H1 (cell line): ENCODE measurements around the gene INF2. TPM values are rescaled to one million over a fixed set of nuclear protein-coding genes. Genes with fewer than 3 reads are reported as not detected.

Source experiments
- CTCF ChIA-PET: fragments of 300-600 bp; sonication (Branson Sonifier 250); formaldehyde crosslinking; loops from one replicate; lab custom pipeline; 2021; ENCODE audit not compliant: partially characterized antibody; lab: Charles Lee
- POLR2A ChIA-PET: fragments of 300-600 bp; sonication (Branson Sonifier 250); formaldehyde crosslinking; loops from one replicate; lab custom pipeline; 2021; ENCODE audit warnings: inconsistent platforms; ENCODE audit not compliant: partially characterized antibody; lab: Charles Lee
- DNase-seq, 2 experiments: peaks; one replicate each; pipeline versions ENCODE4 v3.0.0 to v3.0.0-alpha.2; 2010 to 2022; ENCODE audit warnings: low spot score in 2 of 2, low read depth in 1 of 2, mixed read lengths in 1 of 2
- FAIRE-seq: peaks from 2 replicates; lab custom pipeline; 2011; peaks lifted over from hg19 to GRCh38; lab: Jason Lieb, UNC
- H2AFZ ChIP-seq: 2 replicates; pipeline ENCODE4 v1.8.1; 2012; ENCODE audit warnings: low read length, inconsistent platforms
- H2AK5ac ChIP-seq: 2 replicates; pipeline ENCODE4 v1.6.1; 2013; ENCODE audit warnings: low read depth, low read length
- H2BK120ac ChIP-seq: replicated peaks from 2 replicates; pipeline ENCODE3; 2013; ENCODE audit warnings: low read depth, low read length, inconsistent platforms
- H2BK12ac ChIP-seq: 2 replicates; pipeline ENCODE4 v1.6.1; 2013; ENCODE audit warnings: low read depth, low read length
- H2BK15ac ChIP-seq: 2 replicates; pipeline ENCODE4 v1.6.1; 2013; ENCODE audit warnings: low read length
- H2BK20ac ChIP-seq: 2 replicates; pipeline ENCODE4 v1.6.1; 2013; ENCODE audit warnings: low read length
- H2BK5ac ChIP-seq: 2 replicates; pipeline ENCODE4 v1.6.1; 2013; ENCODE audit warnings: low read depth, low read length
- H3K14ac ChIP-seq: 2 replicates; pipeline ENCODE4 v1.6.1; 2013; ENCODE audit warnings: inconsistent platforms; ENCODE audit not compliant: insufficient read length
- H3K18ac ChIP-seq: 2 replicates; pipeline ENCODE4 v1.6.1; 2013; ENCODE audit warnings: low read length; ENCODE audit errors: extremely low read depth
- H3K23ac ChIP-seq: 2 replicates; pipeline ENCODE4 v1.6.1; 2013; ENCODE audit warnings: inconsistent platforms; ENCODE audit not compliant: insufficient read length
- H3K23me2 ChIP-seq: 2 replicates; pipeline ENCODE4 v1.6.1; 2013; ENCODE audit warnings: low read depth, low read length
- H3K27ac ChIP-seq: 2 replicates; pipeline ENCODE4 v1.6.1; 2011; ENCODE audit warnings: low read depth, low read length, inconsistent platforms
- H3K27me3 ChIP-seq, 4 experiments: replicated peaks in 1 of 4; 1 replicate in 1 of 4; 2 replicates in 3 of 4; pipeline versions ENCODE4 v1.6.1 to v1.8.1; 2011 to 2013; ENCODE audit warnings: low read length in 3 of 4, mild to moderate bottlenecking in 3 of 4, inconsistent platforms in 2 of 4, mixed read lengths in 2 of 4, moderate library complexity in 1 of 4; ENCODE audit not compliant: control insufficient read depth in 3 of 4, insufficient read depth in 3 of 4; ENCODE audit errors: extremely low read depth in 1 of 4
- H3K36me3 ChIP-seq, 4 experiments: 2 replicates each; pipeline versions ENCODE4 v1.6.1 to v1.8.1; 2011 to 2013; ENCODE audit warnings: mild to moderate bottlenecking in 4 of 4, low read length in 3 of 4, moderate library complexity in 2 of 4, control low read depth in 1 of 4, inconsistent platforms in 1 of 4; ENCODE audit not compliant: insufficient read depth in 4 of 4, control insufficient read depth in 2 of 4
- H3K4ac ChIP-seq: replicated peaks from 2 replicates; pipeline ENCODE3; 2013; ENCODE audit warnings: low read length, low read depth, mixed read lengths, inconsistent platforms; ENCODE audit not compliant: insufficient read length
- H3K4me1 ChIP-seq, 4 experiments: replicated peaks in 1 of 4; 1 replicate in 1 of 4; 2 replicates in 3 of 4; pipeline versions ENCODE4 v1.6.1 to v1.8.1; 2011 to 2013; ENCODE audit warnings: low read length in 3 of 4, inconsistent platforms in 2 of 4, mixed read lengths in 1 of 4; ENCODE audit not compliant: insufficient read depth in 4 of 4, control insufficient read depth in 3 of 4
- H3K4me2 ChIP-seq, 2 experiments: 2 replicates each; pipeline versions ENCODE4 v1.6.1 to v1.8.1; 2011 to 2013; ENCODE audit warnings: low read depth in 2 of 2, low read length in 2 of 2, control low read depth in 1 of 2, inconsistent platforms in 1 of 2, mild to moderate bottlenecking in 1 of 2; ENCODE audit not compliant: insufficient read depth in 1 of 2
- H3K4me3 ChIP-seq, 4 experiments: fragments of 200-600, 300-600 bp in 1 of 4; sonication (generic), shearing (Covaris generic), sonication (Bioruptor Twin) in 1 of 4; 2 replicates each; pipeline versions ENCODE4 v1.5.1 to v1.8.1; 2011 to 2016; ENCODE audit warnings: low read length in 4 of 4, low read depth in 3 of 4, control low read depth in 2 of 4, inconsistent platforms in 2 of 4, mild to moderate bottlenecking in 2 of 4, mixed read lengths in 1 of 4, moderate library complexity in 1 of 4; ENCODE audit not compliant: insufficient read depth in 2 of 4; ENCODE audit errors: extremely low read depth in 1 of 4
- H3K56ac ChIP-seq: replicated peaks from 2 replicates; pipeline ENCODE3; 2013; ENCODE audit warnings: low read depth, mild to moderate bottlenecking, mixed read lengths, low read length, inconsistent platforms; ENCODE audit not compliant: insufficient read length
- H3K79me1 ChIP-seq: 2 replicates; pipeline ENCODE4 v1.6.1; 2013; ENCODE audit warnings: low read depth, low read length, control low read depth
- H3K79me2 ChIP-seq, 2 experiments: 2 replicates each; pipeline versions ENCODE4 v1.6.1 to v1.8.1; 2012 to 2013; ENCODE audit warnings: low read length in 2 of 2, mild to moderate bottlenecking in 2 of 2, inconsistent platforms in 1 of 2; ENCODE audit not compliant: insufficient read depth in 2 of 2, control insufficient read depth in 1 of 2
- H3K9ac ChIP-seq, 4 experiments: replicated peaks in 1 of 4; 1 replicate in 1 of 4; 2 replicates in 3 of 4; pipeline versions ENCODE4 v1.6.1 to v1.8.1; 2011 to 2013; ENCODE audit warnings: low read depth in 3 of 4, low read length in 3 of 4, control low read depth in 2 of 4, mild to moderate bottlenecking in 2 of 4, moderate library complexity in 2 of 4, inconsistent platforms in 1 of 4; ENCODE audit errors: extremely low read depth in 1 of 4
- H3K9me3 ChIP-seq, 2 experiments: 2 replicates each; pipeline versions ENCODE4 v1.6.1 to v1.8.1; 2012 to 2013; ENCODE audit warnings: mild to moderate bottlenecking in 2 of 2, moderate library complexity in 2 of 2, control low read depth in 1 of 2, inconsistent platforms in 1 of 2, low read depth in 1 of 2, low read length in 1 of 2, mixed read lengths in 1 of 2; ENCODE audit not compliant: insufficient read depth in 2 of 2
- H4K20me1 ChIP-seq, 2 experiments: replicated peaks in 1 of 2; 2 replicates each; pipeline versions ENCODE3 to v1.8.1; 2011 to 2013; ENCODE audit warnings: inconsistent platforms in 2 of 2, low read length in 2 of 2, mild to moderate bottlenecking in 1 of 2; ENCODE audit not compliant: insufficient read depth in 2 of 2, control insufficient read depth in 1 of 2
- H4K5ac ChIP-seq: 2 replicates; pipeline ENCODE4 v1.6.1; 2013; ENCODE audit warnings: low read length, low read depth, mixed read lengths, inconsistent platforms; ENCODE audit not compliant: insufficient read length
- H4K8ac ChIP-seq: 2 replicates; pipeline ENCODE4 v1.8.0; 2013; ENCODE audit warnings: mild to moderate bottlenecking, moderate library complexity, low read length, inconsistent platforms; ENCODE audit not compliant: insufficient read depth; ENCODE audit errors: extremely low read depth
- H4K91ac ChIP-seq: replicated peaks from 2 replicates; pipeline ENCODE3; 2013; ENCODE audit warnings: low read length, mixed read lengths, inconsistent platforms; ENCODE audit not compliant: insufficient read length
- CHD2 ChIP-seq: IDR thresholded peaks from 2 replicates; pipeline ENCODE4 v1.6.1; 2012; ENCODE audit warnings: low read length, improper control_type of control experiment
- GABPA ChIP-seq: IDR thresholded peaks from 2 replicates; pipeline ENCODE4 v1.6.1; 2011; ENCODE audit warnings: mild to moderate bottlenecking, low read length, moderate library complexity, borderline replicate concordance; ENCODE audit not compliant: insufficient read depth
- HDAC6 ChIP-seq: IDR thresholded peaks from one replicate; pipeline ENCODE4 v1.7.1; 2012; ENCODE audit warnings: low read depth, mild to moderate bottlenecking, inconsistent platforms, low read length, moderate library complexity
- POLR2A ChIP-seq, 2 experiments: IDR thresholded peaks; 1 replicate in 1 of 2; 2 replicates in 1 of 2; pipeline ENCODE4 v1.6.1; 2011; ENCODE audit warnings: low read depth in 2 of 2, low read length in 2 of 2, mild to moderate bottlenecking in 2 of 2; ENCODE audit errors: control extremely low read depth in 1 of 2
- POLR2AphosphoS5 ChIP-seq: IDR thresholded peaks from 2 replicates; pipeline ENCODE4 v1.6.1; 2011; ENCODE audit warnings: low read depth, low read length
- RAD21 ChIP-seq, 2 experiments: IDR thresholded peaks in 1 of 2; conservative IDR thresholded peaks in 1 of 2; 2 replicates each; pipeline ENCODE4 v1.6.1; 2011; ENCODE audit warnings: low read depth in 2 of 2, low read length in 2 of 2, improper control_type of control experiment in 1 of 2, inconsistent platforms in 1 of 2, mild to moderate bottlenecking in 1 of 2, moderate library complexity in 1 of 2
- RFX5 ChIP-seq: IDR thresholded peaks from 2 replicates; pipeline ENCODE4 v1.6.1; 2011; ENCODE audit warnings: low read depth, low read length, improper control_type of control experiment, borderline replicate concordance
- SIN3A ChIP-seq, 2 experiments: IDR thresholded peaks in 1 of 2; conservative IDR thresholded peaks in 1 of 2; 2 replicates each; pipeline ENCODE4 v1.6.1; 2011 to 2012; ENCODE audit warnings: low read length in 2 of 2, improper control_type of control experiment in 1 of 2, low read depth in 1 of 2, mild to moderate bottlenecking in 1 of 2
- SIRT6 ChIP-seq: IDR thresholded peaks from one replicate; pipeline ENCODE4 v1.7.1; 2012; ENCODE audit warnings: low read length, inconsistent platforms
- SP4 ChIP-seq: IDR thresholded peaks from 2 replicates; pipeline ENCODE4 v1.6.1; 2012; ENCODE audit warnings: low read length, inconsistent platforms
- WGBS, 2 experiments: shearing (Covaris generic) in 1 of 2; methylation state at CpG; one replicate each; pipeline versions ENCODE4 v1.1.6 to v1.1.7; 2013 to 2015; ENCODE audit warnings: low lambda C conversion rate in 2 of 2, mixed read lengths in 2 of 2, inconsistent platforms in 1 of 2, low coverage in 1 of 2, missing lambda C conversion rate in 1 of 2; ENCODE audit not compliant: insufficient replicate concordance in 2 of 2, insufficient coverage in 1 of 2, insufficient read length in 1 of 2; ENCODE audit errors: extremely low coverage in 1 of 2, missing lambda C conversion rate in 1 of 2; 5-methylcytosine and 5-hydroxymethylcytosine counted together
- polyA plus RNA-seq, 7 experiments: library from polyadenylated mRNA; depleted of rRNA in 3 of 7; stranded (reverse) in 5 of 7; unstranded in 2 of 7; fragments of >200 nt in 5 of 7; fragments of 200-250 nt in 2 of 7; gene quantifications; 1 replicate in 5 of 7; 2 replicates in 1 of 7; 4 replicates in 1 of 7; pipeline versions ENCODE4 v1.2.1 to v1.2.3, GENCODE V29; 2011 to 2013; ENCODE audit warnings: missing spikeins in 2 of 7, mixed read lengths in 2 of 7
- total RNA-seq: library from RNA; stranded (reverse); fragmentation: NEBNext Ultra II Directional; extraction: Animal tissue kit (Norgen Biotek cat#: 25700); gene quantifications from 2 replicates; pipeline ENCODE4 v1.2.1, GENCODE V29; 2021

The INF2 gene
- total and polyA plus RNA-seq, 2 of the 8 experiments (the other 6 are each of a cell fraction or from before 2014, with no cell fraction given): 29.1 to 59.5 TPM

DNA sequence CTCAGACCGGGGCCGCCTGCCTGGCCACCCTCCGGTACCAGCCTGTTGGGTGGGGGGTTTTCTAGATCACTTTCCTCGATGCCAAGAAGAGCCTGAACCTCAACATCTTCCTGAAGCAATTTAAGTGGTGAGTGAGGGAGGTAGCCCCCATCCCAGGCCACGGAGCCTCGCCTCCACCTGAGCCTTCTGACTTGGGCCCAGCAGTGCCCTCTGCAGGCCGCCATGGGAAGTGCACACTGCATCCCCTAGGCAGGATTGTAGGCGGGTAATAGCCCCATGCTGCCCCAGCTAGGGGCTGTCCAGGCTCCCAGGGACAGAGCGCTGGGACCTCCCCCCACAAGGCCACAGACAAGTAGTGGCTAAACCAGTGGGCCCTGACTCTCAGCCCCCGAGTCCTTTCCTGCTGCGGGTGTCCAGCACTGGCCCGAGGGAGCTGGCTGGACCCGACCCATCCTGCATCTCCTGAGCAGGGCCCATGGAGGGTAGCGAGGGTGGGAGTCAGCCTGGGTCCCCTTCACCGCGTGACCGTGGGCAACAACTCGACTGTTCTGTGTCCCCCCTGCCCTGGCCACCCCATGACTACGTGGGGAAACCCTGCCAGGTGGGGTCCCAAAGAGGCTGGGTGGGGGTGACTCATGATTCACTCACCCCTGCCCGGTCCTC is 19.3 kb downstream of the INF2 start:
- no peak overlapping the region for H3K4me2 ChIP-seq
- H3K9ac ChIP-seq: no peak overlapping the region
- H2BK12ac ChIP-seq: no peak overlapping the region
- peak overlapping the region; percentile 60; the same call in 1 of the 2 replicates for H2BK5ac ChIP-seq
- H3K79me2 ChIP-seq: no peaks in the 10 kb centered on the region
- H2AFZ ChIP-seq: no peak overlapping the region
- peaks cover 0 to 15% (median 13%) of the 10 kb centered on the region in 4 experiments; a peak in 5 of 7 replicates for H3K4me1 ChIP-seq
- peaks cover 6 to 8% of the 10 kb centered on the region in 2 experiments for H3K9me3 ChIP-seq
- CTCF ChIA-PET: interaction anchor here (0.6 to 3.8 kb wide), 24 partner anchors 9 to 425 kb away, joined by 3 to 17 read pairs (median 5); partner anchors contain the start of gene ADSS1
- H2BK15ac ChIP-seq: no peak overlapping the region
- H3K27me3 ChIP-seq: no peaks in the 10 kb centered on the region
- H4K91ac ChIP-seq: no peak overlapping the region
- H2BK20ac ChIP-seq: no peak overlapping the region
- no peak overlapping the region for H3K23ac ChIP-seq
- DNase-seq (peak; percentile 54 to 96), FAIRE-seq (peak; percentile 66)
- POLR2A ChIA-PET: interaction anchor here (0.6 to 1.5 kb wide), 6 partner anchors 13 to 50 kb away, joined by 3 to 6 read pairs (median 3); no protein-coding TSS in a partner anchor
- H3K14ac ChIP-seq: no peak overlapping the region
- no peak overlapping the region for H3K18ac ChIP-seq
- WGBS, 2 experiments: 62% methylated on average over 20 of the region's 20 CpGs; no CpG with 5 or more reads in 1 of the 2 experiments
- H2AK5ac ChIP-seq: no peak overlapping the region
- H4K5ac ChIP-seq: no peak overlapping the region
- H4K20me1 ChIP-seq: peaks cover 0 to 20% of the 10 kb centered on the region in 2 experiments
- no peak overlapping the region for H3K4me3 ChIP-seq
- H4K8ac ChIP-seq: no peak overlapping the region; the same call in 1 of the 2 replicates
- H3K4ac ChIP-seq: no peak overlapping the region
- no peaks in the 10 kb centered on the region for H3K23me2 ChIP-seq
- H3K27ac ChIP-seq: no peak overlapping the region
- no peaks in the 10 kb centered on the region; the same call in 1 of the 2 replicates for H3K79me1 ChIP-seq
- H2BK120ac ChIP-seq: no peak overlapping the region
- peaks cover 4 to 45% (median 13%) of the 10 kb centered on the region in 4 experiments; a peak in 6 of 8 replicates for H3K36me3 ChIP-seq
- H3K56ac ChIP-seq: no peak overlapping the region
- TF ChIP-seq HDAC6 (no peak), SIN3A (conservative IDR thresholded peaks at IDR 0.05 in 1 of 2, IDR thresholded peaks at IDR 0.05 in 1 of 2; ENCODE audit: low read depth in 1 of 2, low read length in 2 of 2) (0 out of 4 replicates have a peak, but pooled peaks of 1 of the 2 experiments have one; percentile 62), POLR2AphosphoS5 (peak; percentile 53; the same call in 1 of the 2 replicates), SIRT6 (no peak), RAD21 (IDR thresholded peaks at IDR 0.05 in 1 of 2, conservative IDR thresholded peaks at IDR 0.05 in 1 of 2; ENCODE audit: low read depth in 2 of 2, low read length in 2 of 2) (peak; percentile 81 to 89), SP4 (no peak), CHD2 (peak; percentile 45; the same call in 1 of the 2 replicates), RFX5 (no peak), GABPA (peak; percentile 75; the same call in 1 of the 2 replicates), POLR2A (IDR thresholded peaks at IDR 0.05; ENCODE audit: control extremely low read depth in 1 of 2, low read depth in 2 of 2, low read length in 2 of 2) (0 out of 3 replicates have a peak, but pooled peaks of 1 of the 2 experiments have one; percentile 19)
